Ishikawa (cell line): Measurements from ENCODE around the gene DGKG.

Experiments used
- CEBPB ChIP-seq: IDR thresholded peaks from 2 replicates; pipeline ENCODE4 v1.6.1; 2012
- CREB1 ChIP-seq: IDR thresholded peaks from 2 replicates; pipeline ENCODE4 v1.6.1; 2012; ENCODE audit warnings: low read depth
- EGR1 ChIP-seq: IDR thresholded peaks from 2 replicates; pipeline ENCODE4 v1.6.1; 2012
- EP300 ChIP-seq: IDR thresholded peaks from 2 replicates; pipeline ENCODE4 v1.6.1; 2012; ENCODE audit warnings: borderline replicate concordance
- FOXM1 ChIP-seq: IDR thresholded peaks from 2 replicates; pipeline ENCODE4 v1.6.1; 2012; ENCODE audit warnings: low read depth, borderline replicate concordance
- NFIC ChIP-seq: IDR thresholded peaks from 2 replicates; pipeline ENCODE4 v1.6.1; 2012
- RAD21 ChIP-seq: IDR thresholded peaks from 2 replicates; pipeline ENCODE4 v1.6.1; 2012; ENCODE audit warnings: low read depth
- TAF1 ChIP-seq: IDR thresholded peaks from 2 replicates; pipeline ENCODE4 v1.6.1; 2012; ENCODE audit warnings: low read depth, mild to moderate bottlenecking
- TCF12 ChIP-seq: IDR thresholded peaks from 2 replicates; pipeline ENCODE4 v1.6.1; 2012; ENCODE audit warnings: low read depth
- TEAD4 ChIP-seq: IDR thresholded peaks from 2 replicates; pipeline ENCODE4 v1.6.1; 2012
- YY1 ChIP-seq: IDR thresholded peaks from 2 replicates; pipeline ENCODE4 v1.6.1; 2012; ENCODE audit warnings: low read depth
- ZBTB7A ChIP-seq: IDR thresholded peaks from 2 replicates; pipeline ENCODE4 v1.6.1; 2012; ENCODE audit warnings: low read depth
- TF ChIP-seq, protein P1 (sequence below): IDR thresholded peaks from 2 replicates; pipeline ENCODE4 v1.6.1; 2012
- TF ChIP-seq, protein P2 (sequence below): IDR thresholded peaks from 2 replicates; pipeline ENCODE4 v1.6.1; 2012; ENCODE audit warnings: low read depth, mild to moderate bottlenecking
- TF ChIP-seq, protein P3 (sequence below): IDR thresholded peaks from 2 replicates; pipeline ENCODE4 v1.6.1; 2012

DGKG gene

DNA sequence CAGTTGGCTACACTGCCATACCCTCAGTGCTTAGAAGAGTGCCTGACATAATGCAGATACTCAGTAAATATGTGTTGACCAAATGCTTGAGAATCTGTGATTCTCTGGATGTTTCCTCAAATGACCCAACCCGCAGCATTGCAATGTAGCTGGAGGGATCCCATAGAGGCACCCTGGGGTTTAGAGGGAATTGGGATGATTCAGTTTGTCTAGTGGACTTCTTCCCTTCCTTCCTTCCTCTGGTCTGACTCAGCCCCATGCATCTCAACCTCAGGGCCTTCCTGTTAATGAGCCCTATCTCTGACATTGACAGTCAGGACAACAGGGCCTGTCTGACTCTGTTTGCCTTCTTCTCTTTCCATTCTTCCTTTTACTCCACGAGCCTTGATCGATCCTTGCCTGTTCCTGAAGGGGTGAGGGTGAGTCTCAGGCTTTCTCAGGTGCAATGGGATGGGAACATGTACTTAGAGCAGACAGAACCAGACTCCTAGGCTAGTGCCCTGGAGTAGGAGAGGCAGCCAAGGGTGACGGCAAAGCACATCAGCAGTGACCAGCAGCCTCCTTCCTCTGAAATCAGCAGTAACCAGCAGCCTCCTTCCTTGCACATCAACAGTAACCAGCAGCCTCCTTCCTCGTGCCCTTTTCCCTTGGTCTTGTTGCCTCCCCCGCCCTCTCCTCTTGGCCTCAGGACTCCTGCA is 78.2 kb downstream of the DGKG start:
- TF ChIP-seq NFIC: no peak
- no peak for TF ChIP-seq EGR1
- TF ChIP-seq ZBTB7A: no peak
- TF ChIP-seq TEAD4: no peak
- TF ChIP-seq, protein P1, sequence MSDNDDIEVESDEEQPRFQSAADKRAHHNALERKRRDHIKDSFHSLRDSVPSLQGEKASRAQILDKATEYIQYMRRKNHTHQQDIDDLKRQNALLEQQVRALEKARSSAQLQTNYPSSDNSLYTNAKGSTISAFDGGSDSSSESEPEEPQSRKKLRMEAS: no peak
- no peak for TF ChIP-seq EP300
- TF ChIP-seq TAF1: no peak
- TF ChIP-seq YY1: no peak
- TF ChIP-seq, protein P2, sequence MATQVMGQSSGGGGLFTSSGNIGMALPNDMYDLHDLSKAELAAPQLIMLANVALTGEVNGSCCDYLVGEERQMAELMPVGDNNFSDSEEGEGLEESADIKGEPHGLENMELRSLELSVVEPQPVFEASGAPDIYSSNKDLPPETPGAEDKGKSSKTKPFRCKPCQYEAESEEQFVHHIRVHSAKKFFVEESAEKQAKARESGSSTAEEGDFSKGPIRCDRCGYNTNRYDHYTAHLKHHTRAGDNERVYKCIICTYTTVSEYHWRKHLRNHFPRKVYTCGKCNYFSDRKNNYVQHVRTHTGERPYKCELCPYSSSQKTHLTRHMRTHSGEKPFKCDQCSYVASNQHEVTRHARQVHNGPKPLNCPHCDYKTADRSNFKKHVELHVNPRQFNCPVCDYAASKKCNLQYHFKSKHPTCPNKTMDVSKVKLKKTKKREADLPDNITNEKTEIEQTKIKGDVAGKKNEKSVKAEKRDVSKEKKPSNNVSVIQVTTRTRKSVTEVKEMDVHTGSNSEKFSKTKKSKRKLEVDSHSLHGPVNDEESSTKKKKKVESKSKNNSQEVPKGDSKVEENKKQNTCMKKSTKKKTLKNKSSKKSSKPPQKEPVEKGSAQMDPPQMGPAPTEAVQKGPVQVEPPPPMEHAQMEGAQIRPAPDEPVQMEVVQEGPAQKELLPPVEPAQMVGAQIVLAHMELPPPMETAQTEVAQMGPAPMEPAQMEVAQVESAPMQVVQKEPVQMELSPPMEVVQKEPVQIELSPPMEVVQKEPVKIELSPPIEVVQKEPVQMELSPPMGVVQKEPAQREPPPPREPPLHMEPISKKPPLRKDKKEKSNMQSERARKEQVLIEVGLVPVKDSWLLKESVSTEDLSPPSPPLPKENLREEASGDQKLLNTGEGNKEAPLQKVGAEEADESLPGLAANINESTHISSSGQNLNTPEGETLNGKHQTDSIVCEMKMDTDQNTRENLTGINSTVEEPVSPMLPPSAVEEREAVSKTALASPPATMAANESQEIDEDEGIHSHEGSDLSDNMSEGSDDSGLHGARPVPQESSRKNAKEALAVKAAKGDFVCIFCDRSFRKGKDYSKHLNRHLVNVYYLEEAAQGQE: no peak
- no peak for TF ChIP-seq CREB1
- TF ChIP-seq, protein P3, sequence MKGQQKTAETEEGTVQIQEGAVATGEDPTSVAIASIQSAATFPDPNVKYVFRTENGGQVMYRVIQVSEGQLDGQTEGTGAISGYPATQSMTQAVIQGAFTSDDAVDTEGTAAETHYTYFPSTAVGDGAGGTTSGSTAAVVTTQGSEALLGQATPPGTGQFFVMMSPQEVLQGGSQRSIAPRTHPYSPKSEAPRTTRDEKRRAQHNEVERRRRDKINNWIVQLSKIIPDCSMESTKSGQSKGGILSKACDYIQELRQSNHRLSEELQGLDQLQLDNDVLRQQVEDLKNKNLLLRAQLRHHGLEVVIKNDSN: no peak
- TF ChIP-seq TCF12: no peak
- TF ChIP-seq FOXM1: no peak
- no peak for TF ChIP-seq CEBPB
- no peak for TF ChIP-seq RAD21

DNA sequence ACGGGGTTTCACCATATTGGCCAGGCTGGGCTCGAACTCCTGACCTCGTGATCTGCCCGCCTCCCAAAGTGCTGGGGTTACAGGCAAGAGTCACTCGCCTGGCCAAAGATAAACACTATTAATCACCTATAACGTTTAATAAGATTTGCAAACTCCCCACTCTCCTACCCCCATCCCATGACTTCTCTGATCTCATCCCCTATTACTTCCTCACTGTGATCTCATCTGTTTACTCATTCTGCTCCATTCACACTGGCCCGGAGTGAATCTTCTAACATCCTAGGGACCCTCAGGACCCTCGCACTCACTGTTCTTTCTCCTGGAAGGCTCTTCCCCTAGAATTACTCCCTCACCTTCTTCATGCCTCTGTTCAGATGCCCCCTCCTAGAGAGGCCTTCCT is 78.9 kb downstream of the DGKG start:
- no peak for TF ChIP-seq ZBTB7A
- TF ChIP-seq EGR1: no peak
- TF ChIP-seq NFIC: no peak
- no peak for TF ChIP-seq TCF12
- TF ChIP-seq CREB1: no peak
- TF ChIP-seq FOXM1: no peak
- no peak for TF ChIP-seq TAF1
- no peak for TF ChIP-seq CEBPB
- TF ChIP-seq, protein P3: no peak
- no peak for TF ChIP-seq RAD21
- no peak for TF ChIP-seq TEAD4
- no peak for TF ChIP-seq EP300
- no peak for TF ChIP-seq YY1
- TF ChIP-seq, protein P2: no peak
- TF ChIP-seq, protein P1: no peak

DNA sequence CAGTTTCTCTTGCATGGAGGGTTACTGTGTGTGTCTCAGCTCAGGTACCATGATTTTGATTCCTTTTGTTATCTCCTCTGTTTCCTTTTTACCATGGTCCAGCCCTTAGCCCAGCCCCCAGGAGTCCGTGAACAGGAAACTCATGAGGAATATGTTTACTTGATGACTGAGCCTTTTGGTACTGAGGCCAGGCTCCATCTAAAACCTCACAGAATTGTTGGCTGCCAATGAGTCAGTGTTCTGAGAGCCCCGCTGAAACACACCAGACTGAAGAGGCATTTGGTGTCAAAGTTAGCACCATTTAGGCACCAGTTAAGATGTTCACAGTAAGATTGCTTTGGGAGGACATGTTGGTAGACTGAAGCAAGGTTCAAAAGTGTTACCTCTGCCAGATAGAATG is 80.9 kb downstream of the DGKG start:
- TF ChIP-seq TCF12: no peak
- no peak for TF ChIP-seq TAF1
- no peak for TF ChIP-seq YY1
- TF ChIP-seq, protein P1: no peak
- no peak for TF ChIP-seq NFIC
- no peak for TF ChIP-seq TEAD4
- TF ChIP-seq, protein P3: no peak

DNA sequence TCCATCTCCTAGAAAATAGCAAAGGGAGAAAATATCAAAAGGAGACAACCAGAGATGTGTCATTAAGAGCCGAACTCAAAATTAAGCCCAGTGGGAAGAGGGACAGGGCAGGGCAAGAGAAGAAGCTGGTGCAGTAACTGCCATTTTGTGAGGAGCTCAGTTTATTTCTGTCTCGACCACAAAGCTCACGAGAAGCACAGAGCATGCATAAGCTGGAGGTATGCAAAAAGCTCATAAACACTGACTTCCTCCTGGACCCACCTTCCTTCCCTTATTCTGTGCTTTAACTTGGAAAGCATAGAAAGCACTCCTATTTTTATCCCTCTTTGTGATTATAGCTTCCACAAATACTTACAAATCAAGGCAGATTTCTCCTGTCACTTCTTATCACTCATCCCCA is 81.3 kb downstream of the DGKG start:
- TF ChIP-seq NFIC (no peak), EGR1 (no peak), YY1 (no peak), CREB1 (no peak), EP300 (no peak), TCF12 (no peak), TAF1 (no peak), FOXM1 (no peak), CEBPB (no peak), RAD21 (no peak), ZBTB7A (no peak), TEAD4 (no peak)
- TF ChIP-seq, protein P3: no peak
- TF ChIP-seq, protein P1: no peak
- TF ChIP-seq, protein P2: no peak
